GM19438 (cell line): ENCODE measurements around the gene RFTN1.

ENCODE experiments used
- ATAC-seq: cut with Tn5 transposase; IDR thresholded peaks from one replicate; pipeline ENCODE4 v1.9.1; 2021; ENCODE audit warnings: low read depth; ENCODE audit not compliant: unreplicated experiment

Gene RFTN1

GRCh38 chr3:16513141-16514020 lies at the start of gene RFTN1:
RFTN1 (minus strand) TSS chr3:16513699; CDS start chr3:16493869, 19,830 bp downstream.
- ATAC-seq: no peak

- no peak for ATAC-seq
Measured at GRCh38 chr3:16559653-16560365, 46.3 kb upstream of the RFTN1 start.

GRCh38 chr3:16554126-16554525 lies 40.6 kb upstream of the RFTN1 start:
- ATAC-seq: no peak

- ATAC-seq: no peak
Measured at GRCh38 chr3:16552757-16553156, 39.3 kb upstream of the RFTN1 start.

- ATAC-seq: no peak
Measured at GRCh38 chr3:16551342-16551976, 38.0 kb upstream of the RFTN1 start.

GRCh38 chr3:16550676-16551341 lies 37.3 kb upstream of the RFTN1 start:
- no peak for ATAC-seq

- ATAC-seq: no peak
Measured at GRCh38 chr3:16550305-16550675, 36.8 kb upstream of the RFTN1 start.

GRCh38 chr3:16548721-16549120 lies 35.2 kb upstream of the RFTN1 start:
- ATAC-seq: no peak

GRCh38 chr3:16547561-16548357 lies 34.3 kb upstream of the RFTN1 start:
- no peak for ATAC-seq

- no peak for ATAC-seq
Measured at GRCh38 chr3:16546186-16547010, 32.9 kb upstream of the RFTN1 start.

- ATAC-seq: no peak
Measured at GRCh38 chr3:16545413-16546185, 32.1 kb upstream of the RFTN1 start.

GRCh38 chr3:16543242-16543864 lies 29.9 kb upstream of the RFTN1 start:
- no peak for ATAC-seq

- ATAC-seq: no peak
Measured at GRCh38 chr3:16538507-16538906, 25.0 kb upstream of the RFTN1 start.

GRCh38 chr3:16536996-16537395 lies 23.5 kb upstream of the RFTN1 start:
- no peak for ATAC-seq

- ATAC-seq: no peak
Measured at GRCh38 chr3:16536344-16536663, 22.8 kb upstream of the RFTN1 start.

- no peak for ATAC-seq
Measured at GRCh38 chr3:16534640-16535262, 21.3 kb upstream of the RFTN1 start.

- no peak for ATAC-seq
Measured at GRCh38 chr3:16533928-16534574, 20.6 kb upstream of the RFTN1 start.
